Activated naive CD4-positive, alpha-beta T cell treated with anti-CD3 and anti-CD28 coated beads, Interleukin-2, amount 10 ng/mL, durations not matched to agents 7 days and 5 days (primary cell): ENCODE data around the gene DPP6.
"Not testable (repeated sequence)": the region's sequence is repeated elsewhere in the genome, so short reads cannot be mapped to it uniquely, and the experiment has no call there.

Source experiments
- CTCF ChIA-PET: fragments of 350-600 bp; sonication (Branson Sonifier 250); formaldehyde crosslinking; loops from one replicate; lab custom pipeline; 2021; ENCODE audit warnings: antibody characterized with exemption; lab: Charles Lee
- DNase-seq: peaks from one replicate; pipeline ENCODE4 v3.0.0-alpha.2; 2020
- H3K27ac Mint-ChIP-seq: one replicate; pipeline ENCODE4 v1.8.0; 2021; ENCODE audit warnings: mild to moderate bottlenecking, moderate library complexity, mixed read lengths
- H3K27me3 Mint-ChIP-seq: one replicate; pipeline ENCODE4 v1.8.0; 2021; ENCODE audit warnings: mild to moderate bottlenecking, mixed read lengths
- H3K36me3 Mint-ChIP-seq: one replicate; pipeline ENCODE4 v1.8.0; 2021; ENCODE audit warnings: mixed read lengths
- H3K4me1 Mint-ChIP-seq: one replicate; pipeline ENCODE4 v1.8.0; 2021; ENCODE audit warnings: mixed read lengths
- H3K4me3 Mint-ChIP-seq: one replicate; pipeline ENCODE4 v1.8.0; 2021; ENCODE audit warnings: mild to moderate bottlenecking, moderate library complexity, mixed read lengths
- H3K9me3 Mint-ChIP-seq: one replicate; pipeline ENCODE4 v1.8.0; 2021; ENCODE audit warnings: mixed read lengths

Gene DPP6

DNA sequence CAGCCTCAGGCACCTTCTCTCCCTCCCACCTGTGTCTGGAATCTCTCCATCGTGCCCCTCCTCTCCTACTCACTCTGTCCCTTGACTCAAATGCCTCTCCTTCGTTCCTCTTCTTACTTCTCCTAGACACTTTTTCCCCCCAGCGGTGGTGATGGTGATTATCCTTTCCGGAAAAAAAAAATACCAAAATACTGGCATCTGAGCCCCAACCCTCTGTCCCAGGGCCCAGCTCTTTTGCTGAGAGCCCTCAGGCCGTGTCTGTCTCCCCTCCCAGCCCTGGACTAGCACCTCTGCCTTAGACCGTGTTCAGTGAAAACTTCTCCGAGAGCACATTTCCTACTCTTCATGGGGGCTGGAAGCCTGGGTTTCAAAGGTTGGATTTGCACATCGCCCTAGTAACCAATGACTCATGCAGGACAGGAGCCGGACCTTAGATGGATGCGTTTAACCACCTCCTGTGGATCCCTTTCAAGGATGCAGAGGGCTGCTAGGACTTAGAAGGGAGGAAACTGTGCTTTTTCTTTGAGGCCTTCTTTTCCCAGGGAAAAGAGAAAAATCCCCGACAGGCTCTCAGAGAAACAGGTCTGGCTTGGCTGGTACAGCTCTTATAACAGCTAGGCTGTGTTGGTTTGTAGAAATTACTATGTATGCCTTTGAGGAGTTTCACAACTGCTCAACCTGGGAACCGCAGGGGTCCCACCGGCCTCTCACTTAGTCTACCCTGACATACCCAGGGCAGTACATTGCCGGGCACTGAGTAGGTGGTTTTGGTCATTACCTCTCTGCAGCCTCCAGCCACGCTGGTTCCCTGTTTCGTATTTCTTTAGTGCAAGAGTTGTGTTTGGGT lies 1.5 kb downstream of the DPP6 start:
- H3K4me3 Mint-ChIP-seq, H3K36me3 Mint-ChIP-seq, CTCF ChIA-PET, H3K4me1 Mint-ChIP-seq, H3K9me3 Mint-ChIP-seq, H3K27ac Mint-ChIP-seq, DNase-seq: not testable (repeated sequence)
- peaks cover 21% of the 10 kb centered on the region for H3K27me3 Mint-ChIP-seq

DNA sequence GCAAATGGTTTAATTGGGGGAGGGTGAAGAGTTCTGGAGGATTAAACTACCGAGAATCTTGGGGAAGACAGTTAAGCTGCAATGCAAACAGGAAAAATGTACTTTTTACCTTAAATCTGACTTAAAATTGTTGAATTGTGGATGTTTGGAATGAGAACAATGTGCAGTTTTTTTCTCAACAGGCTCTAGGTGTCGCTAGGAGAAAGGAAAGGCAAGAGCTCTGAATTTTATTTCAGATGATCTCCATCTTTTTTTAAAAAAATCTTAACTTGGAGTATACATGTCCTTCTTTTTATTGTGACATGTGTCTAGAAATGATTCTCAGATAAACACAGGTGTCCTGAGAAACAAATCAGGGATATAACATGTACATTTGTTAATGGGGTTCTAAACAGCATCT lies 2.5 kb downstream of the DPP6 start:
- H3K4me3 Mint-ChIP-seq, H3K36me3 Mint-ChIP-seq, CTCF ChIA-PET: not testable (repeated sequence)

DNA sequence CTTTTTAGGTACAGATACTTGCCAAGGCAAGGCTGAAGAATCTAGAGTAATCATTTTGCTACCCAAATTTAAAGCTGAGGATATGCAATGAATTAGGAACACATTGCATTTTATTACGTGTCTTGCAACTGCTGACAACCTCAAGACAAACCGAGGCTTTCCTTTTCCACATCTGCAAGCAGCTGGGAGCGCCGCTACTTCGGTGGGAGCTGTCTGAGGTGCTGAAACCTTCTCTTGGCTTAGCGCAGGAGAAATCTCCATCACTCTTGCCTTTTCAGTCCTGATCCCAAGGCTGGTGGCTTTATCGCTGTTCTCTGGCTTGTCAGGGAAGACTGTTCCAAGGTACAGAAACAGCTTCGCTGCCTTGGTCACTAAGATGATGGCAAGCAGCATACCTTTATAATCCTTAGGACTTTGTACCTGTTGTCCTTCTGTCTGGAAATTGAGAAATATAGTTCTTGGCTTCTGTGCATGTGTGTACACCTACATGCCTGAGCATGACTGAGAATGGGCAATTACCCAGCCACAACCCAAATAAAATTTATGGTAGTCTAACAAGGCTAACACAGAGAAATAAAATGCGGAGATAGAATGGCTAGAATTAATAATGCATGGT lies 3.4 kb downstream of the DPP6 start:
- H3K9me3 Mint-ChIP-seq, H3K36me3 Mint-ChIP-seq, H3K27ac Mint-ChIP-seq, H3K4me3 Mint-ChIP-seq, H3K4me1 Mint-ChIP-seq, CTCF ChIA-PET: not testable (repeated sequence)
- DNase-seq = peak; percentile 61
- H3K27me3 Mint-ChIP-seq = peaks cover 20% of the 10 kb centered on the region

More for the DNA sequence above, 2.5 kb downstream of the DPP6 start:
- not testable (repeated sequence) for DNase-seq, H3K27ac Mint-ChIP-seq, H3K4me1 Mint-ChIP-seq, H3K9me3 Mint-ChIP-seq
- H3K27me3 Mint-ChIP-seq = peaks cover 21% of the 10 kb centered on the region

DNA sequence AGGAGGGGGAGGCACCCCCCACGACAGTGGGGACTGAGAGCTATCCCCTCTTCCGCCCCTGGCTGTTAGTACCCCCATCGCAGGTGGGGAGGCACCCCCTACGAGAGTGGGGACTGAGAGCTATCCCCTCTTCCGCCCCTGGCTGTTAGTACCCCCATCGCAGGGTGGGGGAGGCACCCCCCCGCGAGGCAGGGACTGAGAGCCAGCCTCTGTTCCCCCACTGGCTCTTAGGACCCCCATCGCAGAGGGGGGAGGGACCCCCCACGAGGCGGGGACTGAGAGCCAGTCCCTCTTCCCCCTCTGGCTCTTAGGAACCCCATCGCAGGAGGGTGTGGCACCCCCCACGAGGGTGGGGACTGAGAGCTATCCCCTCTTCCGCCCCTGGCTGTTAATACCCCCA lies 6.6 kb downstream of the DPP6 start:
- H3K9me3 Mint-ChIP-seq, H3K27me3 Mint-ChIP-seq, H3K36me3 Mint-ChIP-seq, H3K27ac Mint-ChIP-seq, H3K4me3 Mint-ChIP-seq, CTCF ChIA-PET, H3K4me1 Mint-ChIP-seq, DNase-seq: not testable (repeated sequence)

DNA sequence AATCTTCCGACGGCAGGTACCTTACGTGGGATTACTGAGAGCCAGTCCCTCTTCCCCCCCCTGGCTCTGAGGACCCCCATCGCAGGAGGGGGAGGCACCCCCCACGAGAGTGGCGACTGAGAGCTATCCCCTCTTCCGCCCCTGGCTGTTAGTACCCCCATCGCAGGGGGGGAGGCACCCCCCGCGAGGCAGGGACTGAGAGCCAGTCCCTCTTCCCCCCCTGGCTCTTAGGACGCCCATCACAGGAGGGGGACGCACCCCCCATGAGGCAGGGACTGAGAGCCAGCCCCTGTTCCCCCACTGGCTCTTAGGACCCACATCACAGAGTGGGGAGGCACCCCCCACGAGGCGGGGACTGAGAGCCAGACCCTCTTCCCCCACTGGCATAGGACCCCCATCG lies 8.4 kb downstream of the DPP6 start:
- H3K4me1 Mint-ChIP-seq, H3K27ac Mint-ChIP-seq, DNase-seq, CTCF ChIA-PET, H3K36me3 Mint-ChIP-seq, H3K4me3 Mint-ChIP-seq, H3K27me3 Mint-ChIP-seq, H3K9me3 Mint-ChIP-seq: not testable (repeated sequence)

DNA sequence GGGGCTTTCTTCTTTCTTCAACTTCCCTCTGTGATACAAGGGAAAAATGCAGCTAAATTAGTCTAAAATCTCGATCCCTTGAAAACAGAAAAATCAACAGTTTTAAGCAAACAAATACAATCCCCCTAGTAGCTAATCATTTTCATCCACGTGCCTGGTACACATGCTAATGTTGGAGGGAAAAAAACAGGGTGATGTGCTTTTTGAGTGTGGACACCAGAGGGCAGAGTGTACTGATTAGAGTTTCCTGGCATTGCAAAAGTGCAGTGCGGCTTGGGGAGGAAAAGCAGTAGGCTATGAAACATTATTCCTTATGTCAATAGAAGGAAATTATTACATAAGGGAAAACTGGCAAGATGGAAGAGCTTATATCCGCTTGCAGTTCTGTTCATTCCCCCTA lies 19.6 kb downstream of the DPP6 start:
- CTCF ChIA-PET, H3K9me3 Mint-ChIP-seq, DNase-seq, H3K4me1 Mint-ChIP-seq, H3K4me3 Mint-ChIP-seq, H3K27me3 Mint-ChIP-seq, H3K27ac Mint-ChIP-seq, H3K36me3 Mint-ChIP-seq: not testable (repeated sequence)

DNA sequence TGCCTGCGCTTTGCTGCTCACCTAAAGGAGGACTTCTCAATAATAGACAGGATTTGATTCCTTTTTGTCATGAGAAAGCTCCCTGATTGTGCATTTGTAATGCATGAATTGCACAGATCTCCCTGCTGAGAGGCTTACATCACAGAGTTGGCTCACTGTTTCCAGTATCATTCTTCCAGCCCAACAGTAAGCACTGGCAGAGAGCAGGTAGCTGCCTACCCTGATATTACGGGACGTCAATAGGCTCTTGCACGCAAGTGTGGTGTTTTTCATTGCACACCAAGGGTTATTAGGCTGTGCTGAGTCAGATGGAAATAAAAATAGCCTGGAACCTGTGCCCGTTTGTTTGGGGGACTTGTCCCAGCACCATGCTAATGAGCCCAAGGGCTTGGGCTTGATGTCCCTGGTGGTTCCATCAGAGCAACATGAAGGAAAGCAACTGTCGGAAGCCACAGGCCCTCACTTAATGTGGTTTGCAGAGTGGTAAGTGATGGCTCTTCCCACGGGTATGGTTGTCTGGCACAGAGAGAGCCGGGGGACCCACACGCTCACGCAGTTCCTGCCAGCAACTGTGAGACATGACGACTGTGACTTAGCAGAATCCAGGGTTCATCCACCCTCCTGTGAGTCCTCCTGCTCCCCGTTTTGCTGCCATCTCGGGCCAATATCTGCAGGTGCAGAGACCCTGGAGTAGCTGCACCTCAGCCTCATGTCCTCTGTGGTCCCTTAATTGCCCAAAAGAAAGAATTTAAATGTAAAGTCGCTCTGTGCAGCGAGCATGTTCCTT lies 20.4 kb downstream of the DPP6 start:
- H3K9me3 Mint-ChIP-seq, CTCF ChIA-PET, H3K27me3 Mint-ChIP-seq, H3K4me3 Mint-ChIP-seq, H3K4me1 Mint-ChIP-seq, H3K27ac Mint-ChIP-seq, H3K36me3 Mint-ChIP-seq, DNase-seq: not testable (repeated sequence)

DNA sequence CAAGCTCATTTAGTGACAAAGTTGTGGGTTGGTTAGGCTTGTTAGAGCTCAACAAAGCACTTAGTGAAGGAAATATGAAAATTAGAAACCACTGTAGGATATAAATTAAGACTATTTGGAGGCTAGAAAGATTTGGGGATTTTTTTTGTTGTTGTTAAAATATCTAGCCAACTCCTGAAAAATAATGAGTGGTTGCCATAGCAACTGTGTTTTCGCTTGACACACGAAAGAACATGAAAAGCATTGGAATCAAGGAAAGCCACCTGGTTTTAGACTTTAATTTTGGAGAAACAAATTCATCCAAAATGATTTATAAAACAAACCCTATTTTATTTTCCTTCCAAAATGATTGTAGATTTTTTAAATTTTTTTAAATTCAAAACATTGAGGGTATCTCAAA lies 26.3 kb downstream of the DPP6 start:
- H3K9me3 Mint-ChIP-seq, H3K4me1 Mint-ChIP-seq, DNase-seq, CTCF ChIA-PET, H3K4me3 Mint-ChIP-seq, H3K36me3 Mint-ChIP-seq, H3K27me3 Mint-ChIP-seq, H3K27ac Mint-ChIP-seq: not testable (repeated sequence)

DNA sequence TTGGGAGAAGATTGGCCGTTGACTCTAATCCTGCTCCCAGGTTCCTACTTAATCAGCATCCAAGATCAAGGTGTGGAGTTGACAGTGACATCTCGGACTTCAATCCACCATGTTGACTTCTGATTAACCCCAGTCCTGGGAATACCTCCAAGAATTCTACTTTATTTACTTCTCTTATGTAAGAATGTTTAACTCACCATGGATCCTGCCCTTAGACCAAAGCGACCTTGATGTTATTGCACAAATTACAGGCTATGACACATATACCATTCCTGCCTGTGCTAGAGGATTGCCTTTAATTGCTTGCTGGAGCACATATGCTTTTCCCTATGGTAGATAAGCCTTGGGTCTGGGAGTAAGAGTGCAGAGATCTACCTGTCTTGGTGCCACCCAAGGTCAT lies 28.1 kb downstream of the DPP6 start:
- H3K27me3 Mint-ChIP-seq, CTCF ChIA-PET, H3K9me3 Mint-ChIP-seq, H3K4me3 Mint-ChIP-seq, H3K36me3 Mint-ChIP-seq, H3K4me1 Mint-ChIP-seq, DNase-seq, H3K27ac Mint-ChIP-seq: not testable (repeated sequence)

DNA sequence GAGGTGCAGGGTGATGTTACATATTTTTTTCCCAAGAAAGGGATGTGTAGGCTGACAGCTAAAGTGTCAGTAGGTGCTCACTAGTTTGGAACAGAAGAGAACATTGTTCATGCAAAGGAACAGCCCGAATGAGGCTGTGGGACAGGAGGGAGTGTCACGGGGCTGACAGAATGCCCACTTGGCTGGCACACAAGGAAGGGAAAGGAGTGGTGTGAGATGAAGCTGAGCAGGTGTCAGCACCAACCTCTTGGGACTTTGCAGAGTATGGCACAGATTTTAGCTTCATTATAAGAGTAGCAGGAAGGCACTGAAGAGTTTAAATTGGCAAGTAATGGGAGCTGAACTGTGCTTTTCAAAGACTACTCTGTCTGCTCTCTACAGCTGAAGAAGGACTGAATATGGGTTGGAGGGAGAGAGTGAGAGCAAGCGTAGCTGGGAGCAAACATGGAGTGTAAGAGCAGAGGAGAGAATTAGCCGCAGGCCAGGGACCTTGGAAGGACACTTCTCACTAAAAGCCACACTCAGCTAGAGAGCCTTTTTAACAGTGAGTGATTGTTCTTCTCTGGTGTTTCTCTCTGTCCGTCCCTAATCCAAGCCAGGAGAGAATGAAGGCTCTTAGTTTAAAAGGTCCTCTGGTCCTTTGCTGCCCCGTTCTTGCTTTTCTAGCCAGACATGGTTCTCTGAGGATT lies 35.0 kb downstream of the DPP6 start:
- H3K27ac Mint-ChIP-seq, H3K4me1 Mint-ChIP-seq, CTCF ChIA-PET, H3K4me3 Mint-ChIP-seq, H3K36me3 Mint-ChIP-seq, H3K9me3 Mint-ChIP-seq, H3K27me3 Mint-ChIP-seq, DNase-seq: not testable (repeated sequence)

DNA sequence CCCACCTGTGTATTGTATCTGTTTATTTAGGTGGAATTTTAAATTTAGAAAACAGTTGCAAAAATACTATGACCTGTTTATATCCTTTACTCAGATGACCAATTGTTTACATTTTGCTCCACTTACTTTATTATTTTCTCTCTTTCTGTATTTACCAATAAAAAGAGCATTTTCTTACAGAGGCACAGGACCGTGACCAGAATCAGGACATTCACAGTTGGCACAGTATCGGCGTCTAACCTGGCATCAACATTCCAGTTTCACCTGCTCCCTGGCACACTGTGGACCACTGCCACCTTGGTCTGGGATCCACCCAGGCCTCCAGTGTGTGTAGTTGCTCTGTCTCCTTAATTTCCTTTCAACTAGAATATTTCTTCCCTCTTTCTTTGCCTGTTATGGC lies 39.9 kb downstream of the DPP6 start:
- H3K27me3 Mint-ChIP-seq, H3K27ac Mint-ChIP-seq, H3K36me3 Mint-ChIP-seq, H3K4me1 Mint-ChIP-seq, DNase-seq, H3K4me3 Mint-ChIP-seq, H3K9me3 Mint-ChIP-seq, CTCF ChIA-PET: not testable (repeated sequence)

DNA sequence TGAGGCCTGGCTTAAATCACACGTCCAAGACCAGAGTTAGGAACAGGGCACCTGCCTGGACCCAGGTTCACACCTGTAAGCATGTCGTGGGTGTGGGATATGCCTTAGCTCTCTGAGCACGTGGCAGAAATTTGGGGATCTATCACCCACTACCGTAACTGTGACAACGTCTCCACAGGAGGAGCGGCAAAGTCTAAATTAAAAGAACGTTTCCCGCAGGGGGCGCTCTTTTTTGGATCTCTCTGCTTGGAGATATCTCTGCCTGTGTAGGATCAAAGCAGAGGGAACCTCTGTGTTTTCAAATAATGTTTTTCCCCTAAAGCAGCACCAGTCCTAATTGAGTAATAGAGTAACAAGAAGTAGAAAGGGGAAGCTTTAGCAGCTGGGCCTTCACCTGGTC lies 43.0 kb downstream of the DPP6 start:
- H3K36me3 Mint-ChIP-seq, CTCF ChIA-PET, H3K27ac Mint-ChIP-seq, H3K27me3 Mint-ChIP-seq, H3K9me3 Mint-ChIP-seq, DNase-seq, H3K4me1 Mint-ChIP-seq, H3K4me3 Mint-ChIP-seq: not testable (repeated sequence)

DNA sequence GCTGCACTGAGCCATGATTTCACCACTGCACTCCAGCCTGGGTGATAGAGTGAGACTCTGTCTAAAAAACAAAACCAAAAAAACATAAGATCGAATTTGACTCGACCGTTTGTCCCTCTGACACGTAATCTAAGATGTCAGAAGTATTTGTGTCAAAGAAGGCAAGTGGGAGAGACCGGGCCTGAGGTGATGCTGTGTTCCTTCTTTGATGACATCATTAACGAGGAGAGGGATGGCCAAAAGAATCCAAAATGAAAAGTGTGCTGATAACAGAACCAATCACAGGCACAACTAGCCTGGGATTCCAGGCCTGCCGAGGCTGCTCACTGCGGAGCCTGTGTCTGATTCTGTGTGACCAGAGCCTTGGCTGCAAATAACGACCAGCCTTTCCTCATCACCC lies 52.9 kb downstream of the DPP6 start:
- H3K9me3 Mint-ChIP-seq = peaks cover 18% of the 10 kb centered on the region
- H3K36me3 Mint-ChIP-seq, H3K4me3 Mint-ChIP-seq, DNase-seq, H3K4me1 Mint-ChIP-seq, H3K27me3 Mint-ChIP-seq, H3K27ac Mint-ChIP-seq, CTCF ChIA-PET: not testable (repeated sequence)

DNA sequence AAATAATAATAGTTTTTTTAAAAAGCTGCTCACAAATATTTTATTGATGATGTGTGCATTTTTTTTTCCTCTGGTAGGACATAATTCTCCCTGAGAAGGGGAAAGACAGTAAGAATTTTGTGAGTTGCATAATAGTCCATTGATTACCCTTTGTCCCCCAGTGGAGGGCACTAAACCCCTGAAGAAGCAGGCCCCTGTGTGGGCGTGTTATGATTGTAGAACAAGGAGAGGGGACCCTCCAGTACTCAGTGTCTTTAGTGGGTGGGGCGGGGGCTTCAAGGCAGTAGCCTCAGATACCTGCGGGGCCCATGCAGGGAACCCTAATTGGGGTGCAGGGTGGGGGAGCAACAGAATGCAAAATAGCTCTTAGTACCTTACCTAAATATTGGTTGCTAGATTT lies 57.4 kb downstream of the DPP6 start:
- H3K9me3 Mint-ChIP-seq, H3K36me3 Mint-ChIP-seq, H3K4me3 Mint-ChIP-seq, H3K27me3 Mint-ChIP-seq, DNase-seq, H3K4me1 Mint-ChIP-seq, H3K27ac Mint-ChIP-seq, CTCF ChIA-PET: not testable (repeated sequence)
